ENCODE results near the gene CXCL17. TPM values are rescaled to one million over a fixed set of nuclear protein-coding genes. Genes with fewer than 3 reads are reported as not detected.
"Not testable (repeated sequence)": the region's sequence is repeated elsewhere in the genome, so short reads cannot be mapped to it uniquely, and the experiment has no call there.

Gene CXCL17
- total RNA-seq, 1 experiment from 2014 or later: 0.32 TPM

DNA sequence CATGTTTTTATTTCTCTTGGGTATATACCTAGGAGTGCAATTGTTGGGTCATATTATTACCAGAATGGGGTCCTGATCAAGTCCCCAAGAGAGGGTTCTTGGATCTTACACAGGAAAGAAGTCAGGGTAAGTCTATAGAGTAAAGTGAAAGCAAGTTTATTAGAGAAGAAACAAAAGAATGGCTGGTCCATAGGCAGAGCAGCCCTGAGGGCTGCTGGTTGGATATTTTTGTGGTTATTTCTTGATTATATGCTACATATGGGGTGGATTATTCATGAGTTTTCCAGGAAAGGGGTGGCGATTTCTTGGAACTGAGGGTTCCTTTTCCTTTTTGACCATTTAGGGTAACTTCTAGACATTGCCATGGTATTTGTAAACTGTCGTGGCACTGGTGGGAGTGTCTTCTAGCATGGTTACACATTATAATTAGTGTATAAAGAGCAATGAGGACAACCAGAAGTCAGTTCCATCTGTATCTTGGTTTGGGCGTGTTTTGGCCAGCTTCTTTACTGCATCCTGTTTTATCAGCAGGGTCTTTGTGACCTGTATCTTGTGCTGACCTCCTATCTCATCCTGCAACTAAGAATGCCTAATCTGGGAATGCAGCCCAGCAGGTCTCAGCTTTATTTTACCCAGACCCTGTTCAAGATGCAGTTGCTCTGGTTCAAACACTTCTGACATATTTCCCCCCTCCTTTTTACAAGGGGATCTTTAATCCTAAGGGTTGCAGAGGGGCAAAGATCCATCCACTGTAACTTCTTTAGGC lies 44.5 kb upstream of the CXCL17 start:
- ATAC-seq: no peak
- intact Hi-C loops (cut with micrococcal nuclease): loop anchor here (2.0 kb wide), 1 partner anchor 42 kb away; the partner anchor contains the start of gene CEACAM1
- no peaks in the 10 kb centered on the region for H3K79me2 ChIP-seq (ENCODE audit: insufficient read depth, low read length)
- ChIA-PET CTCF (no interaction called here), POLR2A (no interaction called here), RAD21 (ENCODE audit: low non-redundant PET in 1 of 2, low total read pairs in 2 of 2, uncharacterized antibody in 2 of 2, unreplicated experiment in 2 of 2) (no interaction called here)
- DNase-seq (ENCODE audit: low read depth, low spot score): no peak
- TF ChIP-seq SP1 (IDR thresholded peaks at IDR 0.05; ENCODE audit: low read depth): no peak
- no peak for TF ChIP-seq POLR2AphosphoS5 (IDR thresholded peaks at IDR 0.05; ENCODE audit: low read depth, low read length)
- no peak for TF ChIP-seq YY1 (IDR thresholded peaks at IDR 0.05; ENCODE audit: extremely low read depth, insufficient replicate concordance, low read depth, low read length)
- TF ChIP-seq ZNF274 (IDR thresholded peaks at IDR 0.05; ENCODE audit: low read depth, low read length): no peak
- no peak for TF ChIP-seq EZH2phosphoT487 (IDR thresholded peaks at IDR 0.05; ENCODE audit: borderline replicate concordance)
- no peak for TF ChIP-seq TCF7L2 (IDR thresholded peaks at IDR 0.05; ENCODE audit: borderline replicate concordance, extremely low read depth, insufficient read depth, insufficient read length)
- TF ChIP-seq CBX3 (IDR thresholded peaks at IDR 0.05; ENCODE audit: low read depth): no peak
- no peak for TF ChIP-seq RAD21 (IDR thresholded peaks at IDR 0.05; ENCODE audit: low read depth)
- TF ChIP-seq EGR1 (IDR thresholded peaks at IDR 0.05; ENCODE audit: low read depth): no peak
- TF ChIP-seq, protein P1, sequence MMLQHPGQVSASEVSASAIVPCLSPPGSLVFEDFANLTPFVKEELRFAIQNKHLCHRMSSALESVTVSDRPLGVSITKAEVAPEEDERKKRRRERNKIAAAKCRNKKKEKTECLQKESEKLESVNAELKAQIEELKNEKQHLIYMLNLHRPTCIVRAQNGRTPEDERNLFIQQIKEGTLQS (IDR thresholded peaks at IDR 0.05): no peak
- TF ChIP-seq, protein P2, sequence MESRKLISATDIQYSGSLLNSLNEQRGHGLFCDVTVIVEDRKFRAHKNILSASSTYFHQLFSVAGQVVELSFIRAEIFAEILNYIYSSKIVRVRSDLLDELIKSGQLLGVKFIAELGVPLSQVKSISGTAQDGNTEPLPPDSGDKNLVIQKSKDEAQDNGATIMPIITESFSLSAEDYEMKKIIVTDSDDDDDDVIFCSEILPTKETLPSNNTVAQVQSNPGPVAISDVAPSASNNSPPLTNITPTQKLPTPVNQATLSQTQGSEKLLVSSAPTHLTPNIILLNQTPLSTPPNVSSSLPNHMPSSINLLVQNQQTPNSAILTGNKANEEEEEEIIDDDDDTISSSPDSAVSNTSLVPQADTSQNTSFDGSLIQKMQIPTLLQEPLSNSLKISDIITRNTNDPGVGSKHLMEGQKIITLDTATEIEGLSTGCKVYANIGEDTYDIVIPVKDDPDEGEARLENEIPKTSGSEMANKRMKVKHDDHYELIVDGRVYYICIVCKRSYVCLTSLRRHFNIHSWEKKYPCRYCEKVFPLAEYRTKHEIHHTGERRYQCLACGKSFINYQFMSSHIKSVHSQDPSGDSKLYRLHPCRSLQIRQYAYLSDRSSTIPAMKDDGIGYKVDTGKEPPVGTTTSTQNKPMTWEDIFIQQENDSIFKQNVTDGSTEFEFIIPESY (IDR thresholded peaks at IDR 0.05; ENCODE audit: extremely low read depth, insufficient replicate concordance, low read length): no peak
- no peak for TF ChIP-seq CEBPB (IDR thresholded peaks at IDR 0.05; ENCODE audit: low read depth)
- no peak for TF ChIP-seq SIN3A (IDR thresholded peaks at IDR 0.05; ENCODE audit: low read depth)
- TF ChIP-seq POLR2A (IDR thresholded peaks at IDR 0.05; ENCODE audit: borderline replicate concordance, extremely low read depth, insufficient read depth, insufficient read length): no peak
- TF ChIP-seq, protein P3, sequence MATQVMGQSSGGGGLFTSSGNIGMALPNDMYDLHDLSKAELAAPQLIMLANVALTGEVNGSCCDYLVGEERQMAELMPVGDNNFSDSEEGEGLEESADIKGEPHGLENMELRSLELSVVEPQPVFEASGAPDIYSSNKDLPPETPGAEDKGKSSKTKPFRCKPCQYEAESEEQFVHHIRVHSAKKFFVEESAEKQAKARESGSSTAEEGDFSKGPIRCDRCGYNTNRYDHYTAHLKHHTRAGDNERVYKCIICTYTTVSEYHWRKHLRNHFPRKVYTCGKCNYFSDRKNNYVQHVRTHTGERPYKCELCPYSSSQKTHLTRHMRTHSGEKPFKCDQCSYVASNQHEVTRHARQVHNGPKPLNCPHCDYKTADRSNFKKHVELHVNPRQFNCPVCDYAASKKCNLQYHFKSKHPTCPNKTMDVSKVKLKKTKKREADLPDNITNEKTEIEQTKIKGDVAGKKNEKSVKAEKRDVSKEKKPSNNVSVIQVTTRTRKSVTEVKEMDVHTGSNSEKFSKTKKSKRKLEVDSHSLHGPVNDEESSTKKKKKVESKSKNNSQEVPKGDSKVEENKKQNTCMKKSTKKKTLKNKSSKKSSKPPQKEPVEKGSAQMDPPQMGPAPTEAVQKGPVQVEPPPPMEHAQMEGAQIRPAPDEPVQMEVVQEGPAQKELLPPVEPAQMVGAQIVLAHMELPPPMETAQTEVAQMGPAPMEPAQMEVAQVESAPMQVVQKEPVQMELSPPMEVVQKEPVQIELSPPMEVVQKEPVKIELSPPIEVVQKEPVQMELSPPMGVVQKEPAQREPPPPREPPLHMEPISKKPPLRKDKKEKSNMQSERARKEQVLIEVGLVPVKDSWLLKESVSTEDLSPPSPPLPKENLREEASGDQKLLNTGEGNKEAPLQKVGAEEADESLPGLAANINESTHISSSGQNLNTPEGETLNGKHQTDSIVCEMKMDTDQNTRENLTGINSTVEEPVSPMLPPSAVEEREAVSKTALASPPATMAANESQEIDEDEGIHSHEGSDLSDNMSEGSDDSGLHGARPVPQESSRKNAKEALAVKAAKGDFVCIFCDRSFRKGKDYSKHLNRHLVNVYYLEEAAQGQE (IDR thresholded peaks at IDR 0.05; ENCODE audit: low read depth): no peak
- no peak for TF ChIP-seq FOSL1 (IDR thresholded peaks at IDR 0.05; ENCODE audit: low read depth)
- H3K9me2 ChIP-seq (ENCODE audit: insufficient read depth): no peaks in the 10 kb centered on the region
- H3K36me3 ChIP-seq (ENCODE audit: control insufficient read depth in 1 of 2, insufficient read depth in 2 of 2, low read length in 2 of 2): no peaks in the 10 kb centered on the region
- H3K4me1 ChIP-seq (ENCODE audit: control insufficient read depth in 1 of 2, insufficient read depth in 2 of 2, low read length in 2 of 2): peaks cover 3 to 10% of the 10 kb centered on the region in 2 experiments; a peak in 2 of 4 replicates
- H3K4me3 ChIP-seq (replicated peaks in 1 of 2; ENCODE audit: low read depth in 1 of 2, low read length in 2 of 2): no peak overlapping the region
- no peaks in the 10 kb centered on the region for H3K9me3 ChIP-seq (ENCODE audit: control insufficient read depth in 1 of 2, insufficient read depth in 1 of 2, low read depth in 1 of 2, low read length in 2 of 2)
- no peak overlapping the region for H3K9ac ChIP-seq (ENCODE audit: low read length)
- no peak overlapping the region for H3K27ac ChIP-seq (ENCODE audit: low read depth, low read length)
- no peak overlapping the region for H3K4me2 ChIP-seq (ENCODE audit: low read length)
- no TSS peak for BruUV-seq (replicated peaks)
- no peak overlapping the region for H2AFZ ChIP-seq (ENCODE audit: low read depth, low read length, poor library complexity, severe bottlenecking)
- no peaks in the 10 kb centered on the region for H3K27me3 ChIP-seq (ENCODE audit: insufficient read depth, low read length)
- H4K20me1 ChIP-seq (ENCODE audit: insufficient read depth): no peaks in the 10 kb centered on the region

DNA sequence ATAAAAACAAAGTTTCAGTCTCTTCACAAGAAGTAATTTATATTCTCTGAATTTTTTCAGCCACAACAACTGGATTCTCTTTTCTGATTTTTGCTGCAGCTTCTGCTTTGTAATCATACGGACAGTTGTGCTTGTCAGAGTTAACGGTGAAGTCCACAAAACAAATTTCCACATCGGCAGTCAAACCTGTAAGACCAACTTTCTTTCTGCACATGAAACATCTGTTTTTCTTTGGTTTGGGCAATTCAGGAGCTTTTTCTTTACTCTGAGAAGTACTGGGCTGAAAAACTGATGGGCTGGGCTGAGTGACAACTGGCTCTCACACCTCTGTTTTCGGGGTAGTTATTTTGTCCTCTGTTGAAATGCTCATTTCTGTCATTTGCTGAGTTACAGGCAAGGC lies 42.3 kb upstream of the CXCL17 start:
- H3K9me2 ChIP-seq (ENCODE audit: insufficient read depth); ATAC-seq; BruUV-seq (replicated peaks); H3K4me1 ChIP-seq (ENCODE audit: control insufficient read depth in 1 of 2, insufficient read depth in 2 of 2, low read length in 2 of 2); H3K9ac ChIP-seq (ENCODE audit: low read length); intact Hi-C loops (cut with micrococcal nuclease); H4K20me1 ChIP-seq (ENCODE audit: insufficient read depth); H3K27me3 ChIP-seq (ENCODE audit: insufficient read depth, low read length); POLR2A ChIA-PET; RAD21 ChIA-PET (ENCODE audit: low non-redundant PET in 1 of 2, low total read pairs in 2 of 2, uncharacterized antibody in 2 of 2, unreplicated experiment in 2 of 2); DNase-seq (ENCODE audit: low read depth, low spot score); CTCF ChIA-PET; H3K9me3 ChIP-seq (ENCODE audit: control insufficient read depth in 1 of 2, insufficient read depth in 1 of 2, low read depth in 1 of 2, low read length in 2 of 2); H2AFZ ChIP-seq (ENCODE audit: low read depth, low read length, poor library complexity, severe bottlenecking); H3K4me2 ChIP-seq (ENCODE audit: low read length); H3K27ac ChIP-seq (ENCODE audit: low read depth, low read length); H3K4me3 ChIP-seq (replicated peaks in 1 of 2; ENCODE audit: low read depth in 1 of 2, low read length in 2 of 2); H3K36me3 ChIP-seq (ENCODE audit: control insufficient read depth in 1 of 2, insufficient read depth in 2 of 2, low read length in 2 of 2); H3K79me2 ChIP-seq (ENCODE audit: insufficient read depth, low read length): not testable (repeated sequence)

All from HCT116 (cell line).